Activated T-cell treated with anti-CD3 and anti-CD28 coated beads for 24 hours (primary cell): ENCODE results near the gene OR52K2.
"Not testable (repeated sequence)": the region's sequence is repeated elsewhere in the genome, so short reads cannot be mapped to it uniquely, and the experiment has no call there.

Experiments used
- DNase-seq: peaks from one replicate; pipeline ENCODE4 v3.0.0-alpha.2; 2020; ENCODE audit warnings: low read depth

The OR52K2 gene

GRCh38 chr11:4448995-4449394 is at the start of gene OR52K2:
OR52K2 (plus strand) TSS chr11:4449295; CDS start chr11:4449340, 45 bp downstream.
- no peak for DNase-seq

GRCh38 chr11:4406206-4406605 is 42.9 kb upstream of the OR52K2 start:
- not testable (repeated sequence) for DNase-seq

GRCh38 chr11:4416306-4416705 is 32.8 kb upstream of the OR52K2 start:
- no peak for DNase-seq

GRCh38 chr11:4416816-4417215 is 32.3 kb upstream of the OR52K2 start:
- no peak for DNase-seq

GRCh38 chr11:4418403-4418802 is 30.7 kb upstream of the OR52K2 start:
- DNase-seq = no peak

- DNase-seq = no peak
Observed at GRCh38 chr11:4430051-4430450, 19.0 kb upstream of the OR52K2 start.

GRCh38 chr11:4433856-4434255 is 15.2 kb upstream of the OR52K2 start:
- no peak for DNase-seq

- no peak for DNase-seq
Observed at GRCh38 chr11:4436411-4436810, 12.7 kb upstream of the OR52K2 start.

GRCh38 chr11:4441515-4441914 is 7.6 kb upstream of the OR52K2 start:
- no peak for DNase-seq

GRCh38 chr11:4443232-4443891 is 5.7 kb upstream of the OR52K2 start:
- DNase-seq = no peak

GRCh38 chr11:4453118-4453517 is 4.0 kb downstream of the OR52K2 start:
- no peak for DNase-seq

- DNase-seq = no peak
Observed at GRCh38 chr11:4454021-4454420, 4.9 kb downstream of the OR52K2 start.

- no peak for DNase-seq
Observed at GRCh38 chr11:4455419-4455818, 6.3 kb downstream of the OR52K2 start.

- DNase-seq = no peak
Observed at GRCh38 chr11:4459500-4459899, 10.4 kb downstream of the OR52K2 start.

- DNase-seq = no peak
Observed at GRCh38 chr11:4460151-4460550, 11.1 kb downstream of the OR52K2 start.

- no peak for DNase-seq
Observed at GRCh38 chr11:4464216-4465159, 15.4 kb downstream of the OR52K2 start.

- no peak for DNase-seq
Observed at GRCh38 chr11:4465407-4465806, 16.3 kb downstream of the OR52K2 start.

GRCh38 chr11:4466131-4466870 is 17.2 kb downstream of the OR52K2 start:
- DNase-seq = no peak

GRCh38 chr11:4466871-4467442 is 17.9 kb downstream of the OR52K2 start:
- no peak for DNase-seq

- no peak for DNase-seq
Observed at GRCh38 chr11:4467811-4468606, 18.9 kb downstream of the OR52K2 start.

GRCh38 chr11:4479644-4480043 is 30.5 kb downstream of the OR52K2 start:
- DNase-seq = no peak
